Measurements from ENCODE around the gene CCDC185. TPM values are rescaled to one million over a fixed set of nuclear protein-coding genes. Genes with fewer than 3 reads are reported as not detected.

Gene CCDC185
- total RNA-seq, 1 donor = not detected

DNA sequence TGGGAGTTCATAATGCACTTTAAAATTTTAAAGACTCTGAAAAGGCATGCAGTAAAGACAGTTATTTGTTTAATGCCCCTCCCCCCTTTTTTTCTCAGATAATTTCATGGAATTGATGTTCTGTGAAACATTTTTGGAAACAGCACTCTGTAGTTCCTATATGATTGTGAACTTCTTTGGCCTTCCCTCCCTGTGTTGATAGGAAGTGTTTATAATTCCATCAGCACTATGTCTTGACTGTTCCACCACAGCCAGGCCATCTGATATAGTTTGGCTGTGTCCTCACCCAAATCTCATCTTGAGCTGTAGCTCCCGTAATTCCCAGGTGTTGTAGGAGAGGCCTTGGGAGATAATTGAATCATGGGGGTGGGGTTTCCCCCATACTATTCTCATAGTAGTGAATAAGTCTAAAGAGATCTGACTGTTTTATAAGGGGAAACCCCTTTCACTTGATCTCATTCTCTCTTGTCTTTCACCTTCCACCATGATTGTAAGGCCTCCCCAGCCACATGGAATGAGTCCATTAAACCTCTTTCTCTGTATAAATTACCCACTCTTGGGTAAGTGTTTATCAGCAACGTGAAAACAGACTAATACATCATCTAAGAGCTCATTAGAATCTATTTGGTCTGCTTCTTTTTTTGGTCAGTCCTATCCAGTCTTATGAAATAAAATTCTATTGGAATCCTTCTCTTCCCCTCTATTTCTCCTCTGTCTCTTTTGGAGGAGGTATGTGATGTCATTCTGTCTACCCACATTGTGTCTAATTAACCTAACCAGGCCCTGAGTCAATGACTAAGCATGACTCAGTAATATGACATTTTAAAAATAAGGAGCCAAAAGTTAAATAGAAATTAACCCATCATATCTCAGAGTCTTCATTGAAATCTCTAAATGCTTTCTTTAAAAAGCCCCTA is 8.9 kb downstream of the CCDC185 start:
- no peaks in the 10 kb centered on the region for H3K27me3 ChIP-seq (ENCODE audit: insufficient read depth, low read length)
- H3K4me1 ChIP-seq (ENCODE audit: insufficient read depth, low read length) = peaks cover 19% of the 10 kb centered on the region
- peak; percentile 93 for DNase-seq (ENCODE audit: insufficient read length, low spot score, missing footprints)
- H3K36me3 ChIP-seq (ENCODE audit: insufficient read depth, low read length) = no peaks in the 10 kb centered on the region
- peak overlapping the region; percentile 48 for H3K27ac ChIP-seq (ENCODE audit: low read depth, low read length)
- no peaks in the 10 kb centered on the region for H3K9me3 ChIP-seq (ENCODE audit: low read depth, low read length)
- peak overlapping the region; percentile 4 for H3K4me2 ChIP-seq (ENCODE audit: insufficient read depth, low read length)
- no peaks in the 10 kb centered on the region for H4K20me1 ChIP-seq (ENCODE audit: insufficient read depth, low read length)
- TF ChIP-seq, protein P1, sequence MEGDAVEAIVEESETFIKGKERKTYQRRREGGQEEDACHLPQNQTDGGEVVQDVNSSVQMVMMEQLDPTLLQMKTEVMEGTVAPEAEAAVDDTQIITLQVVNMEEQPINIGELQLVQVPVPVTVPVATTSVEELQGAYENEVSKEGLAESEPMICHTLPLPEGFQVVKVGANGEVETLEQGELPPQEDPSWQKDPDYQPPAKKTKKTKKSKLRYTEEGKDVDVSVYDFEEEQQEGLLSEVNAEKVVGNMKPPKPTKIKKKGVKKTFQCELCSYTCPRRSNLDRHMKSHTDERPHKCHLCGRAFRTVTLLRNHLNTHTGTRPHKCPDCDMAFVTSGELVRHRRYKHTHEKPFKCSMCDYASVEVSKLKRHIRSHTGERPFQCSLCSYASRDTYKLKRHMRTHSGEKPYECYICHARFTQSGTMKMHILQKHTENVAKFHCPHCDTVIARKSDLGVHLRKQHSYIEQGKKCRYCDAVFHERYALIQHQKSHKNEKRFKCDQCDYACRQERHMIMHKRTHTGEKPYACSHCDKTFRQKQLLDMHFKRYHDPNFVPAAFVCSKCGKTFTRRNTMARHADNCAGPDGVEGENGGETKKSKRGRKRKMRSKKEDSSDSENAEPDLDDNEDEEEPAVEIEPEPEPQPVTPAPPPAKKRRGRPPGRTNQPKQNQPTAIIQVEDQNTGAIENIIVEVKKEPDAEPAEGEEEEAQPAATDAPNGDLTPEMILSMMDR (IDR thresholded peaks at IDR 0.05; ENCODE audit: extremely low read depth, low read depth, low read length) = no peak
- H3K4me3 ChIP-seq (ENCODE audit: insufficient read depth, low read length) = no peak overlapping the region
- no peaks in the 10 kb centered on the region for H3K79me2 ChIP-seq (ENCODE audit: insufficient read depth, low read length)
- H2AFZ ChIP-seq (ENCODE audit: low read length) = peak overlapping the region; percentile 68

GRCh38 chr1:223402790-223403142 is 9.6 kb downstream of the CCDC185 start:
- H3K9me3 ChIP-seq (ENCODE audit: low read depth, low read length) = no peaks in the 10 kb centered on the region
- H3K4me1 ChIP-seq (ENCODE audit: insufficient read depth, low read length) = peaks cover 19% of the 10 kb centered on the region
- no peak overlapping the region for H2AFZ ChIP-seq (ENCODE audit: low read length)
- TF ChIP-seq, protein P1 (IDR thresholded peaks at IDR 0.05; ENCODE audit: extremely low read depth, low read depth, low read length) = no peak
- peak overlapping the region; percentile 4 for H3K4me2 ChIP-seq (ENCODE audit: insufficient read depth, low read length)
- DNase-seq (ENCODE audit: insufficient read length, low spot score, missing footprints) = no peak
- H3K79me2 ChIP-seq (ENCODE audit: insufficient read depth, low read length) = no peaks in the 10 kb centered on the region
- H3K27me3 ChIP-seq (ENCODE audit: insufficient read depth, low read length) = no peaks in the 10 kb centered on the region
- H3K4me3 ChIP-seq (ENCODE audit: insufficient read depth, low read length) = no peak overlapping the region
- no peaks in the 10 kb centered on the region for H3K36me3 ChIP-seq (ENCODE audit: insufficient read depth, low read length)
- H4K20me1 ChIP-seq (ENCODE audit: insufficient read depth, low read length) = no peaks in the 10 kb centered on the region
- no peak overlapping the region for H3K27ac ChIP-seq (ENCODE audit: low read depth, low read length)

- Histone ChIP-seq H3K4me3 (ENCODE audit: insufficient read depth, low read length) (no peak overlapping the region), H3K9me3 (ENCODE audit: low read depth, low read length) (no peaks in the 10 kb centered on the region), H3K4me2 (ENCODE audit: insufficient read depth, low read length) (no peak overlapping the region), H3K36me3 (ENCODE audit: insufficient read depth, low read length) (no peaks in the 10 kb centered on the region), H4K20me1 (ENCODE audit: insufficient read depth, low read length) (no peaks in the 10 kb centered on the region), H3K4me1 (ENCODE audit: insufficient read depth, low read length) (peaks cover 19% of the 10 kb centered on the region), H2AFZ (ENCODE audit: low read length) (no peak overlapping the region), H3K27me3 (ENCODE audit: insufficient read depth, low read length) (no peaks in the 10 kb centered on the region), H3K27ac (ENCODE audit: low read depth, low read length) (no peak overlapping the region), H3K79me2 (ENCODE audit: insufficient read depth, low read length) (no peaks in the 10 kb centered on the region)
- TF ChIP-seq, protein P1 (IDR thresholded peaks at IDR 0.05; ENCODE audit: extremely low read depth, low read depth, low read length) = no peak
- DNase-seq (ENCODE audit: insufficient read length, low spot score, missing footprints) = no peak
Observed at GRCh38 chr1:223403184-223403815, 10.1 kb downstream of the CCDC185 start.

GRCh38 chr1:223405507-223405906 is 12.3 kb downstream of the CCDC185 start:
- no peak overlapping the region for H3K4me3 ChIP-seq (ENCODE audit: insufficient read depth, low read length)
- H3K79me2 ChIP-seq (ENCODE audit: insufficient read depth, low read length) = no peaks in the 10 kb centered on the region
- no peaks in the 10 kb centered on the region for H3K36me3 ChIP-seq (ENCODE audit: insufficient read depth, low read length)
- TF ChIP-seq, protein P1 (IDR thresholded peaks at IDR 0.05; ENCODE audit: extremely low read depth, low read depth, low read length) = no peak
- H3K27me3 ChIP-seq (ENCODE audit: insufficient read depth, low read length) = no peaks in the 10 kb centered on the region
- no peak overlapping the region for H3K4me2 ChIP-seq (ENCODE audit: insufficient read depth, low read length)
- H4K20me1 ChIP-seq (ENCODE audit: insufficient read depth, low read length) = no peaks in the 10 kb centered on the region
- peaks cover 23% of the 10 kb centered on the region for H3K4me1 ChIP-seq (ENCODE audit: insufficient read depth, low read length)
- H3K27ac ChIP-seq (ENCODE audit: low read depth, low read length) = no peak overlapping the region
- no peaks in the 10 kb centered on the region for H3K9me3 ChIP-seq (ENCODE audit: low read depth, low read length)
- no peak overlapping the region for H2AFZ ChIP-seq (ENCODE audit: low read length)
- no peak for DNase-seq (ENCODE audit: insufficient read length, low spot score, missing footprints)

Data from osteoblast (primary cell).